Uterus (tissue), 4 donors: ENCODE results near the gene OR1N1. TPM values are rescaled to one million over a fixed set of nuclear protein-coding genes. Genes with fewer than 3 reads are reported as not detected.

Experiments used
- DNase-seq, 2 donors: peaks; one replicate each; pipeline ENCODE4 v3.0.0-alpha.2; 2019 to 2020
- H3K27ac ChIP-seq, 2 donors: fragments of 200-600 bp; sonication (generic); 1 replicate in 1 of 2; 2 replicates in 1 of 2; pipeline ENCODE4 v1.5.1; 2016 to 2018
- H3K27me3 ChIP-seq, 2 donors: fragments of 200-600 bp; sonication (generic); one replicate each; pipeline ENCODE4 v1.5.1; 2018 to 2019; ENCODE audit warnings: control low read depth in 1 of 2
- H3K36me3 ChIP-seq, 2 donors: fragments of 200-600 bp; sonication (generic); one replicate each; pipeline ENCODE4 v1.5.1; 2019; ENCODE audit warnings: control low read depth in 1 of 2
- H3K4me1 ChIP-seq, 2 donors: fragments of 200-600 bp; sonication (generic); one replicate each; pipeline ENCODE4 v1.5.1; 2018 to 2019; ENCODE audit warnings: control low read depth in 1 of 2
- H3K4me3 ChIP-seq, 2 donors: fragments of 200-600 bp; sonication (generic); 1 replicate in 1 of 2; 2 replicates in 1 of 2; pipeline ENCODE4 v1.5.1; 2018 to 2019; ENCODE audit warnings: mild to moderate bottlenecking in 1 of 2
- H3K9me3 ChIP-seq, 2 donors: fragments of 200-600 bp; sonication (generic); one replicate each; pipeline ENCODE4 v1.5.1; 2019; ENCODE audit warnings: control low read depth in 1 of 2
- POLR2A ChIP-seq, 2 donors: fragments of 450-650 bp; IDR thresholded peaks; one replicate each; pipeline ENCODE4 v1.6.1; 2016; ENCODE audit warnings: antibody characterized with exemption in 2 of 2, mild to moderate bottlenecking in 1 of 2, moderate library complexity in 1 of 2
- intact Hi-C: fragments of 100-400 bp; cut with DNase I; formaldehyde crosslinking; loops from one replicate; pipeline ENCODE4 v1.15.1; 2023; ENCODE audit warnings: low total_unique reads
- total RNA-seq, 4 donors: library from RNA; depleted of rRNA in 3 of 4; stranded (reverse); fragments of >200 nt in 3 of 4; gene quantifications; one replicate each; pipeline versions ENCODE4 v1.1.0 to v1.2.4, GENCODE V29; 2014 to 2023
- TF ChIP-seq, protein P1 (sequence below), 4 experiments: fragments of 200-600 bp in 2 of 4; fragments of 450-650 bp in 2 of 4; sonication (generic) in 2 of 4; IDR thresholded peaks; one replicate each; pipeline ENCODE4 v1.5.1; 2016 to 2019; ENCODE audit warnings: antibody characterized with exemption in 4 of 4, mild to moderate bottlenecking in 2 of 4, moderate library complexity in 1 of 4
- donor health status: DM: yes; HTN: yes; CAD: no.

The OR1N1 gene, protein sequence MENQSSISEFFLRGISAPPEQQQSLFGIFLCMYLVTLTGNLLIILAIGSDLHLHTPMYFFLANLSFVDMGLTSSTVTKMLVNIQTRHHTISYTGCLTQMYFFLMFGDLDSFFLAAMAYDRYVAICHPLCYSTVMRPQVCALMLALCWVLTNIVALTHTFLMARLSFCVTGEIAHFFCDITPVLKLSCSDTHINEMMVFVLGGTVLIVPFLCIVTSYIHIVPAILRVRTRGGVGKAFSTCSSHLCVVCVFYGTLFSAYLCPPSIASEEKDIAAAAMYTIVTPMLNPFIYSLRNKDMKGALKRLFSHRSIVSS
- not detected for total RNA-seq

DNA sequence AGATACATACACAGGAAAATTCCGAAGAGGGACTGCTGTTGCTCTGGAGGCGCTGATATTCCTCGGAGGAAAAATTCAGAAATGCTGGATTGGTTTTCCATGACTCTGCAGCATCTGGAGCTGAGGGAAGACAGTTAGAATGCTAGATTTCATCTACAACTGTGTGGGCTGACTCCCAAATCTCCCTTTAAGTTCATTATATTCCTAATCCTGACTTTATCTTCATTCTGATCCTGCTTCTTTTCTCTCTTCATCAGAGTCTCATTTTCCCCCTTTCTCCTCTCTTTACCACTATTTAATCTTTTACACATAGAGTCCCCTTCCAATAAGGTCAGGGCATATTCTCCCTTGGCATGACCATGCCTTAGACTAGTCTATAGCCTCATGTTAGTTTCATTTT, at the start of gene OR1N1:
Gene OR1N1 (minus strand): TSS at position 101 of the 400 bp plus-strand sequence. CDS start 0 bp downstream, at position 101.
- intact Hi-C loops: no loop called here
- Histone ChIP-seq H3K4me3 (no peak within 1 kb of the TSS), H3K4me1 (no peaks in the 10 kb centered on the region), H3K27ac (no peak within 1 kb of the TSS), H3K36me3 (no peaks in the 10 kb centered on the region), H3K9me3 (no peaks in the 10 kb centered on the region), H3K27me3 (no peaks in the 10 kb centered on the region)
- TF ChIP-seq, protein P1, sequence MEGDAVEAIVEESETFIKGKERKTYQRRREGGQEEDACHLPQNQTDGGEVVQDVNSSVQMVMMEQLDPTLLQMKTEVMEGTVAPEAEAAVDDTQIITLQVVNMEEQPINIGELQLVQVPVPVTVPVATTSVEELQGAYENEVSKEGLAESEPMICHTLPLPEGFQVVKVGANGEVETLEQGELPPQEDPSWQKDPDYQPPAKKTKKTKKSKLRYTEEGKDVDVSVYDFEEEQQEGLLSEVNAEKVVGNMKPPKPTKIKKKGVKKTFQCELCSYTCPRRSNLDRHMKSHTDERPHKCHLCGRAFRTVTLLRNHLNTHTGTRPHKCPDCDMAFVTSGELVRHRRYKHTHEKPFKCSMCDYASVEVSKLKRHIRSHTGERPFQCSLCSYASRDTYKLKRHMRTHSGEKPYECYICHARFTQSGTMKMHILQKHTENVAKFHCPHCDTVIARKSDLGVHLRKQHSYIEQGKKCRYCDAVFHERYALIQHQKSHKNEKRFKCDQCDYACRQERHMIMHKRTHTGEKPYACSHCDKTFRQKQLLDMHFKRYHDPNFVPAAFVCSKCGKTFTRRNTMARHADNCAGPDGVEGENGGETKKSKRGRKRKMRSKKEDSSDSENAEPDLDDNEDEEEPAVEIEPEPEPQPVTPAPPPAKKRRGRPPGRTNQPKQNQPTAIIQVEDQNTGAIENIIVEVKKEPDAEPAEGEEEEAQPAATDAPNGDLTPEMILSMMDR (IDR thresholded peaks at IDR 0.05): no peak
- no peak for TF ChIP-seq POLR2A (IDR thresholded peaks at IDR 0.05)
- no peak for DNase-seq

- no peaks in the 10 kb centered on the region for H3K36me3 ChIP-seq
- H3K4me1 ChIP-seq: no peaks in the 10 kb centered on the region
- H3K27me3 ChIP-seq: no peaks in the 10 kb centered on the region
- H3K4me3 ChIP-seq: no peak overlapping the region
- no peaks in the 10 kb centered on the region for H3K9me3 ChIP-seq
- no peak for TF ChIP-seq POLR2A (IDR thresholded peaks at IDR 0.05)
- TF ChIP-seq, protein P1 (IDR thresholded peaks at IDR 0.05): no peak
- no peak for DNase-seq
- H3K27ac ChIP-seq: no peak overlapping the region
- intact Hi-C loops: no loop called here
These were observed 45.4 kb upstream of the OR1N1 start for GRCh38 chr9:122572456-122572855.

DNA sequence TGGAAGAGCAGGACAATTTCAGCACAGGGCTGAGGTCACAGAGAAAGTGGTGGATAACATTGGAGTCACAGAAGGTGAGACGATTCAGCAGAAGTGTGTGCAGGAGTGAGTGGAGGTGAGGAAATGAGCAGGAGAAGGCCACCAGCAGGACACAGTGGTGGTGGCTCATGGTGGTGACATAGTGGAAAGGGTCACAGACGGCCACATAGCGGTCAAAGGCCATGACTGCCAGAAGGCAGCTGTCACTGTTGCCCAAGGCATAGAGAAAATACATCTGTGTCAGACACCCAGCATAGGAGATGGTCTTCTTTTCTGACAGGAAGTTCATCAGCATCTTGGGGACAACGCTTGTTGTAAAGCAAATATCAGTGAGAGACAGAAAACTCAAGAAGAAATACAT, 40.8 kb upstream of the OR1N1 start:
- no peaks in the 10 kb centered on the region for H3K9me3 ChIP-seq
- TF ChIP-seq, protein P1 (IDR thresholded peaks at IDR 0.05): no peak
- TF ChIP-seq POLR2A (IDR thresholded peaks at IDR 0.05): no peak
- H3K4me3 ChIP-seq: no peak overlapping the region
- H3K4me1 ChIP-seq: no peaks in the 10 kb centered on the region
- no peak for DNase-seq
- no peaks in the 10 kb centered on the region for H3K36me3 ChIP-seq
- H3K27ac ChIP-seq: no peak overlapping the region
- no peaks in the 10 kb centered on the region for H3K27me3 ChIP-seq
- intact Hi-C loops: no loop called here

- Histone ChIP-seq H3K27me3 (no peaks in the 10 kb centered on the region), H3K36me3 (no peaks in the 10 kb centered on the region), H3K27ac (no peak overlapping the region), H3K4me3 (no peak overlapping the region), H3K9me3 (no peaks in the 10 kb centered on the region), H3K4me1 (no peaks in the 10 kb centered on the region)
- intact Hi-C loops: no loop called here
- no peak for TF ChIP-seq POLR2A (IDR thresholded peaks at IDR 0.05)
- TF ChIP-seq, protein P1 (IDR thresholded peaks at IDR 0.05): no peak
- no peak for DNase-seq
These were observed 35.2 kb upstream of the OR1N1 start for GRCh38 chr9:122562134-122562760.

DNA sequence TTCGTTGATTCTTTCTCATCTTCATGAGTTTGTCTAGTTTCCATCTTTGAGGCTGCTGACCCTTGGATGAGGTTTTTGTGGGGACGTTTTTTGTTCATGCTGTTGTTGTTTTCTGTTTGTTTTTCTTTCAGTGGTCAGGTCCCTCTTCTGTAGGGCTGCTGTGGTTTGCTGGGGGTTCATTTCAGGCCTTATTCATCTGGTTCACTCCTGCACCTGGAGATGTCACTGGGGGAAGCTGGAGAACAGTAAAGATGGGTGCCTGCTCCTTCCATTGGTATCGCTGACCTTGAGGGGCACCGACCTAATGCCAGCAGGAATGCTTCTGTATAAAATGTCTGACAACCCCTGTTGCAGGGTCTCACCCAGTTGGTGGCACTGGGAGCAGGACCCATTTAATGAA, 34.4 kb upstream of the OR1N1 start:
- Histone ChIP-seq H3K27me3 (no peaks in the 10 kb centered on the region), H3K9me3 (no peaks in the 10 kb centered on the region), H3K4me3 (no peak overlapping the region), H3K4me1 (no peaks in the 10 kb centered on the region), H3K27ac (no peak overlapping the region), H3K36me3 (no peaks in the 10 kb centered on the region)
- intact Hi-C loops: no loop called here
- no peak for TF ChIP-seq POLR2A (IDR thresholded peaks at IDR 0.05)
- TF ChIP-seq, protein P1 (IDR thresholded peaks at IDR 0.05): no peak
- DNase-seq: no peak
